Keratinocyte (primary cell): Measurements from ENCODE around the gene SMIM20. TPM values are rescaled to one million over a fixed set of nuclear protein-coding genes. Genes with fewer than 3 reads are reported as not detected.

Experiments used
- DNase-seq: peaks from one replicate; pipeline ENCODE4 v3.0.0-alpha.2; 2011; ENCODE audit warnings: low read depth, missing footprints, low spot score
- FAIRE-seq: peaks from 2 replicates; lab custom pipeline; 2011; peaks lifted over from hg19 to GRCh38; lab: Jason Lieb, UNC
- H2AFZ ChIP-seq: 2 replicates; pipeline ENCODE4 v1.6.0; 2012; ENCODE audit warnings: low read length, control low read depth, inconsistent platforms; ENCODE audit not compliant: control insufficient read depth
- H3K27ac ChIP-seq: 2 replicates; pipeline ENCODE4 v1.5.1; 2011; ENCODE audit warnings: low read length; ENCODE audit not compliant: control insufficient read depth, insufficient read depth
- H3K27me3 ChIP-seq: 3 replicates; pipeline ENCODE4 v1.6.0; 2011; ENCODE audit warnings: low read length; ENCODE audit not compliant: control insufficient read depth, insufficient read depth; ENCODE audit errors: extremely low read depth
- H3K36me3 ChIP-seq, 2 experiments: 2 replicates in 1 of 2; 3 replicates in 1 of 2; pipeline ENCODE4 v1.5.1; 2011; ENCODE audit warnings: low read length in 2 of 2, mild to moderate bottlenecking in 1 of 2; ENCODE audit not compliant: control insufficient read depth in 2 of 2, insufficient read depth in 2 of 2; ENCODE audit errors: extremely low read depth in 1 of 2
- H3K4me1 ChIP-seq: 3 replicates; pipeline ENCODE4 v1.5.1; 2011; ENCODE audit warnings: low read length; ENCODE audit not compliant: control insufficient read depth, insufficient read depth; ENCODE audit errors: extremely low read depth
- H3K4me2 ChIP-seq: 3 replicates; pipeline ENCODE4 v1.6.0; 2011; ENCODE audit warnings: low read depth, low read length; ENCODE audit not compliant: control insufficient read depth, insufficient read depth; ENCODE audit errors: extremely low read depth
- H3K4me3 ChIP-seq, 3 experiments: fragments of 200-600 bp in 1 of 3; sonication (generic) in 1 of 3; 2 replicates in 2 of 3; 3 replicates in 1 of 3; pipeline ENCODE4 v1.5.1; 2011 to 2016; ENCODE audit warnings: low read length in 3 of 3, mild to moderate bottlenecking in 3 of 3, control low read depth in 2 of 3, inconsistent platforms in 1 of 3, low read depth in 1 of 3, mixed read lengths in 1 of 3, mixed run types in 1 of 3, moderate library complexity in 1 of 3; ENCODE audit not compliant: control insufficient read depth in 2 of 3, insufficient read depth in 2 of 3; ENCODE audit errors: extremely low read depth in 1 of 3
- H3K79me2 ChIP-seq: 2 replicates; pipeline ENCODE4 v1.6.0; 2012; ENCODE audit warnings: low read length; ENCODE audit not compliant: control insufficient read depth, insufficient read depth
- H3K9ac ChIP-seq: 3 replicates; pipeline ENCODE4 v1.6.0; 2011; ENCODE audit warnings: low read length; ENCODE audit not compliant: control insufficient read depth, insufficient read depth; ENCODE audit errors: extremely low read depth
- H3K9me1 ChIP-seq: 3 replicates; pipeline ENCODE4 v1.6.0; 2011; ENCODE audit warnings: low read length; ENCODE audit not compliant: control insufficient read depth, insufficient read depth; ENCODE audit errors: extremely low read depth
- H3K9me3 ChIP-seq: 2 replicates; pipeline ENCODE4 v1.5.1; 2012; ENCODE audit warnings: low read depth, low read length; ENCODE audit not compliant: control insufficient read depth
- H4K20me1 ChIP-seq: 3 replicates; pipeline ENCODE4 v1.6.0; 2011; ENCODE audit warnings: low read length; ENCODE audit not compliant: control insufficient read depth, insufficient read depth; ENCODE audit errors: extremely low read depth
- CTCF ChIP-seq, 3 experiments: IDR thresholded peaks in 1 of 3; conservative IDR thresholded peaks in 1 of 3; optimal IDR thresholded peaks in 1 of 3; 2 replicates in 2 of 3; 3 replicates in 1 of 3; pipeline versions ENCODE3 to v1.5.1; 2011; ENCODE audit warnings: low read length in 3 of 3, mild to moderate bottlenecking in 3 of 3, moderate library complexity in 2 of 3, control low read depth in 1 of 3, inconsistent platforms in 1 of 3; ENCODE audit not compliant: insufficient read depth in 2 of 3; ENCODE audit errors: extremely low read depth in 1 of 3
- EZH2 ChIP-seq: IDR thresholded peaks from one replicate; pipeline ENCODE4 v1.6.1; 2012; ENCODE audit warnings: inconsistent platforms, mild to moderate bottlenecking, low read length, moderate library complexity
- dilution Hi-C: fragments of 300-500 bp; cut with MboI; formaldehyde crosslinking; loops from one replicate; pipeline ENCODE4 v1.7.0; 2020; ENCODE audit warnings: low sequenced_read_pairs; ENCODE audit not compliant: extremely low pct_ligation_motif_present
- polyA plus RNA-seq, 5 experiments: library from polyadenylated mRNA; depleted of rRNA in 3 of 5; stranded (reverse) in 3 of 5; stranded (forward) in 1 of 5; unstranded in 1 of 5; fragments of >200 nt; gene quantifications; 1 replicate in 1 of 5; 2 replicates in 3 of 5; 3 replicates in 1 of 5; pipeline versions ENCODE4 v1.2.1 to v1.2.3, GENCODE V29; 2011 to 2012; ENCODE audit warnings: missing spikeins in 2 of 5, low read depth in 1 of 5, low replicate concordance in 1 of 5

SMIM20 gene
- polyA plus RNA-seq, 1 donor (not counting 4 experiments of a cell fraction or from before 2014, with no cell fraction given): 29.5 TPM

DNA sequence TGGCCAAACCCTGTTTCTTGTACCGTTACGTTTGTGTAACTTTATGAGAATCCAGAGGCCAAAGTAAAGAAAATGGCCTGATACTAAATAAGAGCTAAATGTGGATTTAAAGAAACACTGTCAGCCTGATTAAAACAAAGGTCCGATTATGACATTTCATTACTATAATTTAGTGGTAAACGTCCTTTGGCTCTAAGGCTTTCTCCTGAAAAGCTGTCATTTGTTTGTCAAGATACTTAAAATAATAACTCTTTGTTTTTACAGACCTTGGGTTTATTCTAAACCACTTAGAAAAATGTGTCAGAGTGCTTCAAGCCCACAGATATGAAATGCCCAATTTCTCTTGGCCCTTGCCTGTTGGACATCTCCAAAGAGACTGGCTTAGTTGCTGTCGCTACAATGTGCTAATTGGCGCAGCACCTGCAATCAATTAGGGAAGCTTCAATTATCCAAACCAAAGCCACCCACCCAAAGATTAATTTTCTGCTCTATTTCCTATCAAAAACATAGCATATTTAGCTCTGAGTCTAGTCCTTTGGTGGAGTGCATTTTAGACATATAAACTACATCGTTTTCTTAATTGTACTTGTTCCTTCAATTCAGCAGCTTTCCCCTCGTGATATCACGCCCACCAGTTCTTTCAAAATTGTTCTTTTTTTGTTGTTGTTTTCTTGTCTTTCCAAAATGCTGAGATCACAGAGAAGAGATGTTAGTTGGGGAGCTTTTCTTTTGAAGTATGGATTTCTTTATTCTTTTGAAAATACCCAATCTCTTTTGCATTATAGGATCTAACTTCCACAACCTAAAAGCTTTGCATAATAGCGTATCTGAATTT, 13.6 kb downstream of the SMIM20 start:
- TF ChIP-seq CTCF (optimal IDR thresholded peaks at IDR 0.05 in 1 of 3, IDR thresholded peaks at IDR 0.05 in 1 of 3, conservative IDR thresholded peaks at IDR 0.05 in 1 of 3; ENCODE audit: extremely low read depth in 1 of 3, insufficient read depth in 2 of 3, low read length in 3 of 3) (no peak), EZH2 (no peak)
- no peak for FAIRE-seq

GRCh38 chr4:25928379-25929297, 14.6 kb downstream of the SMIM20 start:
- Histone ChIP-seq H3K4me2 (no peak overlapping the region), H3K9ac (no peak overlapping the region), H3K9me1 (no peaks in the 10 kb centered on the region), H2AFZ (no peak overlapping the region), H3K4me1 (no peaks in the 10 kb centered on the region), H4K20me1 (no peaks in the 10 kb centered on the region), H3K27me3 (no peaks in the 10 kb centered on the region), H3K79me2 (no peaks in the 10 kb centered on the region), H3K4me3 (no peak overlapping the region), H3K9me3 (no peaks in the 10 kb centered on the region), H3K27ac (no peak overlapping the region), H3K36me3 (no peaks in the 10 kb centered on the region)
- TF ChIP-seq EZH2 (no peak), CTCF (optimal IDR thresholded peaks at IDR 0.05 in 1 of 3, IDR thresholded peaks at IDR 0.05 in 1 of 3, conservative IDR thresholded peaks at IDR 0.05 in 1 of 3; ENCODE audit: extremely low read depth in 1 of 3, insufficient read depth in 2 of 3, low read length in 3 of 3) (no peak)
- dilution Hi-C loops: no loop called here
- no peak for DNase-seq
- FAIRE-seq: no peak

More for the DNA sequence above, 13.6 kb downstream of the SMIM20 start:
- Histone ChIP-seq H3K4me3 (no peak overlapping the region), H3K9ac (no peak overlapping the region), H3K79me2 (no peaks in the 10 kb centered on the region), H3K27me3 (no peaks in the 10 kb centered on the region), H3K27ac (no peak overlapping the region), H2AFZ (no peak overlapping the region), H3K4me1 (no peaks in the 10 kb centered on the region), H3K9me1 (no peaks in the 10 kb centered on the region), H3K36me3 (no peaks in the 10 kb centered on the region), H3K9me3 (no peaks in the 10 kb centered on the region), H3K4me2 (no peak overlapping the region), H4K20me1 (no peaks in the 10 kb centered on the region)
- dilution Hi-C loops: no loop called here
- DNase-seq: no peak
